ENCODE measurements around the gene OR2AE1. TPM values are rescaled to one million over a fixed set of nuclear protein-coding genes. Genes with fewer than 3 reads are reported as not detected.
"Not testable (repeated sequence)": the region's sequence is repeated elsewhere in the genome, so short reads cannot be mapped to it uniquely, and the experiment has no call there.

Gene OR2AE1, protein sequence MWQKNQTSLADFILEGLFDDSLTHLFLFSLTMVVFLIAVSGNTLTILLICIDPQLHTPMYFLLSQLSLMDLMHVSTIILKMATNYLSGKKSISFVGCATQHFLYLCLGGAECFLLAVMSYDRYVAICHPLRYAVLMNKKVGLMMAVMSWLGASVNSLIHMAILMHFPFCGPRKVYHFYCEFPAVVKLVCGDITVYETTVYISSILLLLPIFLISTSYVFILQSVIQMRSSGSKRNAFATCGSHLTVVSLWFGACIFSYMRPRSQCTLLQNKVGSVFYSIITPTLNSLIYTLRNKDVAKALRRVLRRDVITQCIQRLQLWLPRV
- under 1 TPM in 1 of 3 donors, not detected in 2; 0.27 TPM for polyA plus RNA-seq (ENCODE audit: insufficient read length in 3 of 3)
- long read RNA-seq, donor 1, result 0 reads
- long read RNA-seq, donor 2, result 0 reads
- long read RNA-seq, donor 3, result 0 reads
- long read RNA-seq, donor 4, result 0 reads
- long read RNA-seq, donor 5, result 0 reads
- long read RNA-seq, donor 6, result 0 reads
- long read RNA-seq, donor 7, result 0 reads
- long read RNA-seq, donor 8, result 0 reads
- long read RNA-seq, donor 9, result 0 reads
- long read RNA-seq, donor 10, result 0 reads
- long read RNA-seq, donor 11, partial matches to known transcripts, result 0 of 1 reads
- long read RNA-seq, donor 11, other reads (novel, unspliced or antisense), result 0 of 1 reads
- long read RNA-seq, donor 12, result 0 reads
- long read RNA-seq, donor 13, result 0 reads
- long read RNA-seq, donor 14, result 0 reads
- long read RNA-seq, donor 15, result 0 reads
- long read RNA-seq, donor 16, partial matches to known transcripts, result 0 of 1 reads
- long read RNA-seq, donor 16, other reads (novel, unspliced or antisense), result 0 of 1 reads

DNA sequence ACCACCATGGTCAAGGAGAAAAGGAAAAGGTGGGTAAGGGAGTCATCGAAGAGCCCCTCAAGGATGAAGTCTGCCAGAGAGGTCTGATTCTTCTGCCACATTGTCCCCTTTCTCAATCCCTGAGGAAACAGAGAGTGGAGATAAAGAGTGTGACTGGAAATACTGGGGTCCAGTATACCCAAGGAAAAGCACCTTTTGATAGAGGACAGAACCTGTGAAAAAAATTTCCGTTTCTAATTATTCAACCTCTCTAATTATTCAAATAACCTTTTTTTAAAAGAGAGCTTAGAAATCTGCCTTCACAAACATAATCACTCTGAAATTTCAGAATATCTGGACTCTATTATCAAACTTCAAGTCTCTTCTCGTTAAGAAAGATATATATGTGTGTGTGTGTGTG lies at the start of gene OR2AE1:
Gene OR2AE1 (minus strand): TSS at position 101 of the 400 bp plus-strand sequence. CDS start 0 bp downstream, at position 101.
- no peak for DNase-seq

DNA sequence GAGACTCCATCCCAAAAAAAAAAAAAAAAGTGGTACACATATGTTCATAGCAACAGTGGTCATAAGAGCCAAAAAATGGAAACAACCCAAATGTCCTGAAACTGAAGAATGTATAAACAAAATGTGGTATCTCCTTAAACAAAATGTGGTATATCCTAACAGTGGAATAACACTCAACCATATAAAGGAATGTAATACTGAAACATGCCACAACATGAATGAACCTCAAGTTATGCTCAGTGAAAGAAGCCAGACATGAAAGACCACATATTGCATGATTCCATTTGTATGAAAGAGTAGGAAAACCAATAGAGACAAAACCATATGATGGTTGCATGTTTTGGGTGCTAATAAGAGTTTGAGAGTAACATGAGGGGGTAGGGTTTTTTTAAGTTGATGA lies 49.5 kb upstream of the OR2AE1 start:
- no peak for DNase-seq

DNA sequence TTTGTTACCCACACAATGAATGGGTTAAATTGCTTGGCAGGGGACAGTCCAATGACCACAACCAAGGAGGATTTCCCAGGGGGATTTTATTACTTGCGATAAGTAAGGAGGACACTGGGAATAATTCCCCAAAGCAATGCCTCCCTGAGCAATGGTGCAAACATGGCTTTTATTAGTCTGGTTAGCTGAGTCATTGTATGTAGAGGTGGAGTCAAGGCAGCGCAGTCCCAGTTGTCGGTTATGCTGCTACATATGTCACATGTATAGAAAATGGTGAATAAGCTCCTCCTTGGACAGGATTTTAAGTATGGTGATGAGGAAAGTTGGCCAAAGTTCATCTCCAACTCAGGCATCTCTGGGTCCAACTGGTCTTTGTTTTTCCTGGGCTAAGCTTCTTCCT lies 46.4 kb upstream of the OR2AE1 start:
- no peak for DNase-seq

DNA sequence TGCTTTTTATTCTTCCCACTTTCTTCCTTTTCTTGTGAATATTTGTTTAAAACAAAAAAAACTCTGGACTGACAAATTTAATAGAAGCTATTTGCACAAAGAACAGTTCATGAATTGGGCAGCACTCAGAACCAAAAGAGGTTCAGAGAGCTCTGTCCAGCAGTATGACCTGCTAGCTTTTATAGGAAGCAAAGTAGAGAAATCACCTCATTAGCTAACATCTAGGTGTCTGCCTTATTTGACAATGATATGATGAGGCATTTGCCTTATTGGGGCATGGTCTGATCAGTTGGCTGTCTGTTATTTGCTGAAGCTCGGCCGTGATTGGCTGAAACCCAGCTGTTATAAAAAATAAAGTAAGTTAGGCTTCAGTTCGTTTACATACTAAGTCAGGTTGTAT lies 43.3 kb upstream of the OR2AE1 start:
- peak; percentile 8 for DNase-seq

DNA sequence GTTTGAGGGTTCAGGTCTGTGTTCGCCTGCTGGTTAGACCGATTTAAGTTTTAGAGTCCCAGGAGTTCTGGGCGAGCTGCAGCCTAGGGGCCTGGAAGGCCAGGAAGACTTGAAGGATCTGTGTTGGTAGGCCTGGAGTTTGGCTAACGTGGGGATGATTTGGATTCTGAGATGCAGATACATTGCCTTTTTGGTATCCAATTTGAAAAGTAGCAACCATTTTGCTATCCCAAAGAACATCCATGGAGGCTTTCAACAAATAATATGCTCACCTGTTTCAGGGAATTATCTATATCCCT lies 42.9 kb upstream of the OR2AE1 start:
- no peak for DNase-seq

DNA sequence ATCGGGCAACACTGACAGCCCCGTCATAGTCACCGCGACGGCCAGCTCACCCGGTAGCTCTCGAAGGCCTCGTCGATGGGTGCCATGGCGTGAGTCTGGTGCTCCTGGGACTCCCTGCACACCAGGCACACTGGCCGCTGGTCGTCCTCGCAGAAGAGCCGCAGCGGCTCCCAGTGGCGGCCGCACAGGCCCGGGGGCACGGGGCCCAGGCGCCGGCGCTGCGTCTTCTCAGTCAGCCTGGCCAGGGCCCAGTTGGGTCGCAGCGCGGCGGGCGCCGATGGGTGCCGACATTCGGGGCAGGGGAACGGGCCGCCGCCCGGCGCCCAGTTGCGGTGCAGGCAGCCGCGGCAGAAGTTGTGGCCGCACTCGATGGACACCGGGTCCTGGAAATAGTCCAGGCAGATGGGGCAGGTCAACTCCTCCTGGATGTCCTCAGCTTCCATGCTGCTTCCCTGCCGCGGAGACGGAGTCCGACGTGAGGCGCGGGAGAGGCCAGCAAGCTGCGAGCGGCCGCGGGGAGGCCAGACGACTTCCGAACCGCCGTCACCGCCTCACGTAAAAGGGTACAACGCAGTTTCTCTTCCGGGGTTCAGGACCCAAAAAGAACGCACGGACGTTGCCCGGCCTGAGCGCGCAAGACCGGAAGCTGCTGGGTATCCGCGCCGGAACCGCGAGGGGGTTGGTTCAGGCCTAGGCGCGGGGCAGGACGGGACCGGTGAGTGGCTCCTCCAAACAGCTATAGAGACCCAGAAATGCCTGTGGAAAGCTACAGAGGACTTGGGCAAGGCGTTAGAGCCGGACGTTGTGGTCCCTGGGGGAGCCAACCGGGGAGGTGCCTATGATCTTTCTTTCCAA lies 42.4 kb upstream of the OR2AE1 start, which contains the start of gene TRIM4:
Gene TRIM4 (minus strand): TSS at position 572 of the 855 bp plus-strand sequence. CDS start 129 bp downstream, at position 443.
- DNase-seq, result peak; percentile 74

DNA sequence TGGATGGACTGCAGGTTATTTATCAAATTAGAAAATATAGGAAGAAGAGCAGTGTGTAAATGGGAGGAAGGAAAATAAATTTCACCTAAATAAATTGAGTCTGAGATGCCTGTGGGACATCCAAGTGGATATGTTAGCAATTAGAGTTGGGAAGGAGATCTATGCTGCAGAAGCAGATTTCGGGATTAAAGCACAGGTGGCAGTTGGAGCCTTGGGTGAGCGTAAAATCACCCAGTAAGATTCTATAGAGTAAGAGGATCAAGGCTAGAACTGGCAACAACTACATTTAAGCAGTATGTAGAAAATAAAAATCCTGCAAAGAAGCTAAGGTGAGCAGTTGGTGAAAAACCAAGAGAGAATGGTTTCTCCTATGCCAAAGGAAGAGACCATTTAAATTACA lies 34.1 kb upstream of the OR2AE1 start:
- no peak for DNase-seq

DNA sequence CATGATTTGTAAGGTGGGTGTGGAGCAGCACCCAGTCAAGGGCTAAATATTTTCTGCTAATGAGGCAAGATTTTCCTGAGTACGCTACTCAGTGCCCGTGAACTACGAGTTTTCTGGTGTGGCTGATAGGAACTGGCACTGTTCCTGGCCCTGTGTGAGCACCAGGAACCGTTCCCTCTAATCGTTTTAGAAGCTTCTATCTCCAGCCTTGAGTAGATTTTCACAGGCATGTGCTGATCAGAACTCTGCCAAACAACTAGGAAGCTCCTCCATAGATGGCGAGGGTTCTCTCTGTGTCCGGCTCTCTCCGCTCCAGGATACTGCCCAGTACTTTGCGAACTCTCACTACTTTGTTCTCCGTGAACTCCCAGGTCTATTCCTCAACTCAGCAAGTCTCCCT lies 24.7 kb upstream of the OR2AE1 start:
- no peak for DNase-seq

DNA sequence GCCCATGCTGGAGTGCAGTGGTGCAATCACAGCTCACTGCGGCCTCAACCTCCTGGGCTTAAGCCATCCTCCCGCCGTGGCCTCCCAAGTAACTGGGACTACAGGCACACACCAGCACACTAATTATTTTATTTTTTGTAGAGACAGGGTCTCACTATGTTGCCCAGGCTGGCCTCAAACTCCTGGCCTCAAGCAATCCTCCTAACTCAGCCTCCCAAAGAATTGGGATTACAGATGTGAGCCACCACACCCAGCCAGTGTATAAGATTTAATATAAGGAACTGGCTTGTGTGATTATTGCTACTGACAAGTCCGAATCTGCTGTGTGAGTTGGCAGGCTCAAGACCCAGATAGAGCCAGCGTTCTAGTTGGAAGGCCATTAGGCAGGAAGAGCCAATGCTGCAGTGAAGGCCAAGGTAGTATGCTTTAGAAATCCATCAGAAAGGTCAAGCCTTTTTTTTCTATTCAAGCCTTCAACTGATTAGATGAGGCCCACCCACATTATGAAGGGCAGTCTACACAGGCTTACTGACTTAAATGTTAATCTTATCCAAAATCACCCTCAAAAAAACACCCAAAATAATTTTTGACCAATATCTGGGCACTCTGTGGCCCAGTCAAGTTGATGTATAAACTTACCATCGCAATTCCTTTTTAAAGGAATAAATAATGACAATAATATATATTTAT lies 23.1 kb upstream of the OR2AE1 start:
- no peak for DNase-seq

DNA sequence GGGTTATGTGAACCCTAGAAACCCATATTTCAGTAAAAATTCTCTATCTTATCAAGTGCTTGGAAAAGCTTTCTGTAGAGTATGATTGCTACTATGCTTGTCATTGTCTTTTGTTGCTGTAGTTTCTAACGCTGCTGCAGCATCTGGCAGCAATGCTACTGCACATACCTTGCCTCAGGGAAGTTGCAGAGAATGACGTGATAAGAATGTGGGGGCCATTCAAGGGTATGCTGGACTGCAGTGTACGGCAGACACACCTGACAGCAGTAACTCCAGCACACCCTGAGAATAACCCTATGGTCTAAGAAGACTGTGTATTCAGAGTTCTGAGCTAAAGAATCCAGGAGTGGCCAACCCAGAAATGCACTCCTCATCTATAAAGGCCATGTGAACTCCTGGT lies 22.0 kb upstream of the OR2AE1 start:
- DNase-seq, result no peak

DNA sequence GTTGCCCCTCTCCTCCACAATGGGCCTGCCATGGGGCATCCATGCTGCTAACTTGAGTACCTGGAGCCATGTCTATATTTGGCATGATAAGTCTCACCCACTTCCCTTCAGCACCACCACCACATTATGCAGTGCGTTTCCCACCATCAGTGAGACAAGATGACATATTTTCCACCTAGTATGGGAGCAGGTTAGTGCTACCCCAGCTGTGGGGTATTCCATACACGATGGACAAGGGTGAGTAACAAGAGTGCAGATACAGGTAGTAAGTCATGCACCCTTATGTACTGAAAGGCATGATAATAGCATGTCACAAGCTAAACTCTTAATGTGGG lies 21.2 kb upstream of the OR2AE1 start:
- no peak for DNase-seq

DNA sequence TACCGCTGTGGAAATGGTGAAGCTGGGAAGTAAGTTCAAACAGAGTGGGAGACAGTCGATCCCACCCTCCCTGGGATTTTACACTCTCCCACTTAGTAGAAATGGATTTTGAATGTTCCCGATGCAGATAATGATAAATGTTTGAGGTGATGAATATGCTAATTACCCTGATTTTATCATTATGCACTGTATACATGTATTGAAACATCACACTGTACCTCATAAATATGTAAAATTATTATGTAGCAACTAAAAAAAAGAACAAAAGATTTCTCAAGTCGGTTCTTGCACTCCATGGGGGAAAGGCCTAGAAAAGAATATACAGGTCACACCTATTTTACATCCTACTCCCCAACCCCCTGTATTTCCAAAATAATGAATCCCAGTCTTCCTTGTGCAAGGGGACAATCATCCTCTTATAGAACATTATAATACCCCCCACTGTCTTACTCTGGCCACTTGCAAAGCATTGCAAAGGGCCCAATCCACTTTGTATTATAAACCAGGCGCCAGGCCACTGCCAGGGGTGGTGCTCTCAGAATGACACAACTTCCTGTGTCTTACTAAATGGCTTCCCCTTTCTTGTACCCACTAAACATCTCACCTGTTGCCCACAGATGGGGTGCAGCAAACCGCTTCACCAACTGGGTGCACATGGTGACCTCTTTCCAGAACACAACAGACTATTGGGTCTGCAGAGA lies 20.6 kb upstream of the OR2AE1 start:
- no peak for DNase-seq

DNA sequence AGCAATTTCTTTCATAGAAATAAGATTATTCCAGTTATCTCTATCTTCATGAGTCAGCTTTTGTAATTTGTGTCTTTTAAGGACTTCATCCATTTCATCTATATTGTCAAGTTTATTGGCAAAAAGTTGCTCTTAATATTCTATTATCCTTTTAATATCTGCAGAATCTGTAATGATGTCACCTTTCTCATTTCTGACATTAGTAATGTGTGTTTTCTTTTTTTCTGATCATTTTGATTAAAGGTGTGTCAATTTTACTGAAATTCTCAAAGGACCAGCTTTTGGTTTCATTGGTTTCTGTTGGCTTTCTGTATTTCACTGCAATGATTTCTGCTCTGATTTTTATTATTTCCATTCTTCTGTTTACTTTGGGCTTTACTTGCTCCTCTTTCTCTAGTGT lies 17.9 kb upstream of the OR2AE1 start:
- no peak for DNase-seq

DNA sequence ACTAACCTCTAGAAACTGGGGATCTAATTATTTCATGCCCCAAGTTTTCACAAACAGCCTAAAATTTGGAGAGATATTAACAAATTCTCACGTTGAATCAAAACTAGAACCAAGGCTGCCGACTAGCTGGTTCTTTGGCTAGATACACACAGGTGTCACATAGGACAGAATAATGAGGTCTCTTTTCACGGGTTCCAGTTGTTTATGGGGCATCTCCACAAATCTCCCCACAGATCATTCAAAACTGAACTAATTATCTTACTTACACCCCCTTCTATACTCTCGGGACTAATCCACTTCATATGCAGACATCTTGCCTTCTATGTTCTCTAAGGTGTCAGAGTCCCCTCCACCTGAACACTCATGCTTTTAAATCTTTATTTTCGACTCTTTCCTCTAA lies 16.4 kb upstream of the OR2AE1 start:
- no peak for DNase-seq

DNA sequence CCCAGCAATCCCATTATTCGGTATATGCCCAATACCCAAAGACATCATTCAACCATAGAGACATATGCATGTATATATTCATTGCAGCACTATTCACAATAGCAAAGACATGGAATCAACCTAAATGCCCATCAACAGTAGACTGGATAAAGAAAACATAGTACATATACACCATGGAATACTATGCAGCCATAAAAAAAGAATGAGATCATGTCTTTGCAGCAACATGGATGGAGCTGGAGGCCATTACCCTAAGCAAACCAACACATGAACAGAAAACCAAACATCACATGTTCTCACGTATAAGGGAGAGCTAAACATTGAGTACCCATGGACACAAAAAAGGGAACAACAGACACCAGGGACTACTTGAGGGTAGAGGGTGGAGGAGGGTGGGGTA lies 13.5 kb upstream of the OR2AE1 start:
- DNase-seq, result not testable (repeated sequence)

DNA sequence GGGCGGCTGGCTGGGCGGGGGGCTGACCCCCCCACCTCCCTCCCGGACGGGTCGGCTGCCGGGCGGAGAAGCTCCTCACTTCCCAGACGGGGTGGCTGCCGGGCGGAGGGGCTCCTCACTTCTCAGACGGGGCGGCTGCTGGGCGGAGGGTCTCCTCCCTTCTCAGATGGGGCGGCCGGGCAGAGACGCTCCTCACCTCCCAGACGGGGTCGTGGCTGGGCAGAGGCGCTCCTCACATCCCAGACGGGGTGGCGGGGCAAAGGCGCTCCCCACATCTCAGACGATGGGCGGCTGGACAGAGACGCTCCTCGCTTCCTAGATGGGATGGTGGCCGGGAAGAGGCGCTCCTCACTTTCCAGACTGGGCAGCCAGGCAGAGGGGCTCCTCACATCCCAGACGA lies 11.5 kb upstream of the OR2AE1 start:
- not testable (repeated sequence) for DNase-seq

DNA sequence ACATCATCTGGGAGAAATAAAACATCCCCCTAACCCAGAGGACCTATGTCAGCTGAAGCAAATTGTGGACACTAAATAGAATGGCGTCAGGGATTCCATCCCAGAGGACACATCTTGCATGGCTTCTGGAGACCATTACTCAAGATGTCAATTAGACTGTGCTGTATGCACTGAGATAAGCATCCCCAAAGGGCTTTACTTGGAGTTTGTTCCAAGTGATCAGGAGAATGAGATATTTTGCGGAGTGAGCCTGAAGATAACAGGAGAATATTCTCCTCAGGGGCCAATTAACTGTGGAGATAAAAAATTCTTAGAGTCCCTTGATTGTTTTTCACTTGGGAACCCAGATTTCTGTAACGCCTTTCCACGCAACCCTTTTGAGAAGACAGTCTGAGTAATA lies 4.5 kb upstream of the OR2AE1 start:
- no peak for DNase-seq

DNA sequence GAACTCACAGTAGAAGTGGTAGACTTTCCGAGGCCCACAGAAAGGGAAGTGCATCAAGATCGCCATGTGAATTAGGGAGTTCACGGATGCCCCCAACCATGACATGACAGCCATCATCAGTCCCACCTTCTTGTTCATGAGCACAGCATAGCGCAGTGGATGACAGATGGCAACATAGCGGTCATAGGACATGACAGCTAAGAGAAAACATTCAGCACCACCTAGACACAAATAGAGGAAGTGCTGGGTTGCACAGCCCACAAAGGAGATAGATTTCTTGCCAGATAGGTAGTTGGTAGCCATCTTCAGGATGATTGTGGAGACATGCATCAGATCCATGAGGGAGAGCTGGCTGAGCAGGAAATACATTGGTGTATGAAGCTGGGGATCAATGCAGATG lies 342 bp downstream of the OR2AE1 start:
- no peak for DNase-seq

DNA sequence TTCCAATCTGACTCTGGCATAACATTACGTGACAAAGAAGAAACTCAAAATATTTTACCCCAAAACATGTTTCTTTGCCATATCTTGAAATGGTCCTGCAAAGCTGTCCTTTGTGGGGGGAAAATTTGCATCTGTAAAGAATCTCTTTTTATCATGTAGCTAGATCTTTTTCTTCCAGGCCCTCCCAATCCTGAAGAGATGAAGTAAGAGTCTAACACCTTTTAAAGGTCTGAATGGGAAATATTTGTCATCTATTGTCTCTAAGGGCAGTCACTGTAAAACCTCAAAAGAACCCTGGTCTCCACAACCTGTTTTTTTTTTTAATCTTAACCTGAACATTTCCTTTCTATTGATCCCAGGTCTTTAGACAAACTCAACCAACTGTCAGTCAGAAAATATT lies 8.6 kb downstream of the OR2AE1 start:
- DNase-seq, result no peak

DNA sequence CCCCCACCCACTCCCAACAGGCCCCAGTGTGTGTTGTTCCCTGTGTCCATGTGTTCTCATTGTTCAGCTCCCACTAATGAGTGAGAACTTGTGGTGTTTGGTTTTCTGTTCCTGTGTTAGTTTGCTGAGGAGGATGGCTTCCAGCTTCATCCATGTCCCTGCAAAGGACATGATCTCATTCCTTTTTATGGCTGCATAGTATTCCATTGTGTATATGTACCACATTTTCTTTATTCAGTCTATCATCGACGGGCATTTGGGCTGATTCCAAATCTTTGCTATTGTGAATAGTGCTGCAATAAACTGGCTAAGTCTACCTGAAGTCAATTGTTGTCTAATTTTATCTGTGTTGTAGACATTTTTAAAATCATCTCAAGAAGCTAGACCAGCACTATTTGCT lies 9.4 kb downstream of the OR2AE1 start:
- DNase-seq, result not testable (repeated sequence)

DNA sequence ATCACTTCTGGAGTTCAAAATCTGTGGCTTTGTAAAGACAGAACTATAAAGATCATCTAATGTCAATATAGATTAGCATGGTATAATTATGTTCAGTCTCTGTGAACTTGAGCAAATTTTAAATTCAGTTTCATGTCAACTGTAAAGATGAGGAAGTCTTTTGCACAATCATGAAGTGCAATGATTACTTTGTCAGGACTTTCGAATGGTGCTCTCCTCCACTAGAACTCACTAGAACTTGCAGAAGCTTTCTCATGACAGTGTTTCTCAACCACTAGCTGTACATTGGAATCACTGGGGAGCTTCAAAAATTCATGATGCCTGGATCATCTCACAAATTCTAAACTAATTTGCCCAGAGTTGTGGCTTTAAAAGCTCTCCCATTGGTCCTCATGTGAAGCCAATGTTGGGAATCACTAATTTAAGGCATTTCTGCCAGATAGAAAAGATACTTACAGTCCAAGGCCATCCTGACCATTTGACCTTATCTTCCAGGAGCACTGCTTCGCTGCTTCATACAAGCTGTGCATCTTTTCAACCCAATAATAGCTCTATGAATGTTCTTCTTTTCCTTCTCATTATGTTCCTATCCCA lies 12.9 kb downstream of the OR2AE1 start:
- no peak for DNase-seq
